Suprapubic skin (tissue), 4 donors: ENCODE data around the gene KCNMB1.

ENCODE experiments used
- EP300 ChIP-seq: sonication (generic); formaldehyde crosslinking; IDR thresholded peaks from one replicate; pipeline ENCODE4 v1.6.1; 2017; ENCODE audit warnings: antibody characterized with exemption
- POLR2A ChIP-seq, 2 donors: fragments of 450-650 bp; IDR thresholded peaks; one replicate each; pipeline ENCODE4 v1.6.1; 2017; ENCODE audit warnings: antibody characterized with exemption in 2 of 2, mild to moderate bottlenecking in 2 of 2, moderate library complexity in 2 of 2
- POLR2AphosphoS5 ChIP-seq, 3 donors: sonication (generic); formaldehyde crosslinking; IDR thresholded peaks; one replicate each; pipeline ENCODE4 v1.6.1; 2017; ENCODE audit warnings: antibody characterized with exemption in 3 of 3
- TF ChIP-seq, protein P1 (sequence below), 2 donors: fragments of 200-600 bp in 1 of 2; fragments of 450-650 bp in 1 of 2; sonication (generic) in 1 of 2; IDR thresholded peaks; one replicate each; pipeline ENCODE4 v1.5.1; 2016 to 2019; ENCODE audit warnings: antibody characterized with exemption in 2 of 2, mild to moderate bottlenecking in 1 of 2, moderate library complexity in 1 of 2

- TF ChIP-seq POLR2AphosphoS5 (IDR thresholded peaks at IDR 0.05) (no peak), POLR2A (IDR thresholded peaks at IDR 0.05) (no peak), EP300 (no peak)
- TF ChIP-seq, protein P1, sequence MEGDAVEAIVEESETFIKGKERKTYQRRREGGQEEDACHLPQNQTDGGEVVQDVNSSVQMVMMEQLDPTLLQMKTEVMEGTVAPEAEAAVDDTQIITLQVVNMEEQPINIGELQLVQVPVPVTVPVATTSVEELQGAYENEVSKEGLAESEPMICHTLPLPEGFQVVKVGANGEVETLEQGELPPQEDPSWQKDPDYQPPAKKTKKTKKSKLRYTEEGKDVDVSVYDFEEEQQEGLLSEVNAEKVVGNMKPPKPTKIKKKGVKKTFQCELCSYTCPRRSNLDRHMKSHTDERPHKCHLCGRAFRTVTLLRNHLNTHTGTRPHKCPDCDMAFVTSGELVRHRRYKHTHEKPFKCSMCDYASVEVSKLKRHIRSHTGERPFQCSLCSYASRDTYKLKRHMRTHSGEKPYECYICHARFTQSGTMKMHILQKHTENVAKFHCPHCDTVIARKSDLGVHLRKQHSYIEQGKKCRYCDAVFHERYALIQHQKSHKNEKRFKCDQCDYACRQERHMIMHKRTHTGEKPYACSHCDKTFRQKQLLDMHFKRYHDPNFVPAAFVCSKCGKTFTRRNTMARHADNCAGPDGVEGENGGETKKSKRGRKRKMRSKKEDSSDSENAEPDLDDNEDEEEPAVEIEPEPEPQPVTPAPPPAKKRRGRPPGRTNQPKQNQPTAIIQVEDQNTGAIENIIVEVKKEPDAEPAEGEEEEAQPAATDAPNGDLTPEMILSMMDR (IDR thresholded peaks at IDR 0.05): no peak
Observed at GRCh38 chr5:170419643-170420042, 30.5 kb upstream of the KCNMB1 start.
